IMR-90 (cell line): Measurements from ENCODE around the gene THAP6. TPM values are rescaled to one million over a fixed set of nuclear protein-coding genes. Genes with fewer than 3 reads are reported as not detected.

Experiments used
- ATAC-seq: fragments of 200-7000 bp; cut with Tn5 transposase; 2 replicates; pipeline ENCODE4 v1.9.1; 2020; ENCODE audit warnings: low read depth, mild to moderate bottlenecking, moderate library complexity
- BruUV-seq: library from RNA; stranded (reverse); fragments of 400-500 nt; replicated peaks from 2 replicates; lab custom pipeline; 2021; lab: Mats Ljungman, UMichigan
- CTCF ChIA-PET: fragments of 300-600 bp; formaldehyde crosslinking; extraction: SDS; loops from one replicate; lab custom pipeline; 2021; ENCODE audit warnings: antibody characterized with exemption; lab: Yijun Ruan, JAX
- POLR2A ChIA-PET: fragments of 300-600 bp; sonication (Branson Sonifier 250); formaldehyde crosslinking; loops from one replicate; lab custom pipeline; 2022; ENCODE audit warnings: antibody characterized with exemption; ENCODE audit not compliant: unreplicated experiment; lab: Charles Lee
- DNase-seq: peaks from one replicate; pipeline ENCODE4 v3.0.0; 2013
- H2AFZ ChIP-seq: replicated peaks from 2 replicates; pipeline ENCODE3; 2013; ENCODE audit warnings: low read length, mild to moderate bottlenecking; ENCODE audit not compliant: poor library complexity
- H2AK5ac ChIP-seq: 2 replicates; pipeline ENCODE4 v1.6.1; 2013; ENCODE audit warnings: low read depth, low read length, inconsistent platforms
- H2AK9ac ChIP-seq: replicated peaks from 2 replicates; pipeline ENCODE3; 2013; ENCODE audit warnings: mild to moderate bottlenecking, low read depth, low read length, moderate library complexity; ENCODE audit not compliant: poor library complexity
- H2BK120ac ChIP-seq: 2 replicates; pipeline ENCODE4 v1.6.1; 2013; ENCODE audit warnings: low read depth, low read length, inconsistent platforms
- H2BK15ac ChIP-seq: 3 replicates; pipeline ENCODE4 v1.6.1; 2013; ENCODE audit warnings: low read depth, low read length, inconsistent platforms
- H2BK20ac ChIP-seq: 2 replicates; pipeline ENCODE4 v1.6.1; 2013; ENCODE audit warnings: low read depth, mild to moderate bottlenecking, inconsistent platforms, low read length, moderate library complexity
- H2BK5ac ChIP-seq: 2 replicates; pipeline ENCODE4 v1.6.1; 2013; ENCODE audit warnings: mild to moderate bottlenecking, low read depth, low read length, inconsistent platforms; ENCODE audit not compliant: poor library complexity, severe bottlenecking
- H3K14ac ChIP-seq: replicated peaks from 2 replicates; pipeline ENCODE4 v1.6.1; 2013; ENCODE audit warnings: low read depth, low read length, inconsistent platforms
- H3K18ac ChIP-seq: 2 replicates; pipeline ENCODE4 v1.6.1; 2013; ENCODE audit warnings: low read depth, low read length, control low read depth
- H3K23ac ChIP-seq: 2 replicates; pipeline ENCODE4 v1.6.1; 2013; ENCODE audit warnings: low read depth, low read length, inconsistent platforms
- H3K27ac ChIP-seq: 2 replicates; pipeline ENCODE4 v1.5.1; 2013; ENCODE audit warnings: mild to moderate bottlenecking, control low read depth, low read length; ENCODE audit not compliant: insufficient read depth
- H3K27me3 ChIP-seq: 2 replicates; pipeline ENCODE4 v1.6.1; 2013; ENCODE audit warnings: low read length; ENCODE audit not compliant: control insufficient read depth, insufficient read depth
- H3K36me3 ChIP-seq: 2 replicates; pipeline ENCODE4 v1.6.1; 2013; ENCODE audit warnings: low read length, mixed read lengths; ENCODE audit not compliant: control insufficient read depth, insufficient read depth
- H3K4ac ChIP-seq: 2 replicates; pipeline ENCODE4 v1.6.1; 2013; ENCODE audit warnings: low read depth, low read length, inconsistent platforms
- H3K4me1 ChIP-seq: 2 replicates; pipeline ENCODE4 v1.6.1; 2013; ENCODE audit warnings: low read length, mixed read lengths; ENCODE audit not compliant: control insufficient read depth, insufficient read depth
- H3K4me2 ChIP-seq: 2 replicates; pipeline ENCODE4 v1.6.1; 2013; ENCODE audit warnings: low read depth, mild to moderate bottlenecking, control low read depth, low read length, moderate library complexity
- H3K4me3 ChIP-seq: 2 replicates; pipeline ENCODE4 v1.5.1; 2013; ENCODE audit warnings: low read depth, mild to moderate bottlenecking, control low read depth, low read length, moderate library complexity; ENCODE audit not compliant: insufficient read depth
- H3K56ac ChIP-seq: 2 replicates; pipeline ENCODE4 v1.6.1; 2013; ENCODE audit warnings: low read length, inconsistent platforms; ENCODE audit not compliant: insufficient read depth; ENCODE audit errors: extremely low read depth
- H3K79me1 ChIP-seq, 2 experiments: 2 replicates each; pipeline ENCODE4 v1.6.1; 2013; ENCODE audit warnings: low read length in 2 of 2, inconsistent platforms in 1 of 2, low read depth in 1 of 2
- H3K9ac ChIP-seq: 2 replicates; pipeline ENCODE4 v1.6.1; 2013; ENCODE audit warnings: low read depth, low read length, control low read depth
- H3K9me1 ChIP-seq: 2 replicates; pipeline ENCODE4 v1.6.1; 2013; ENCODE audit warnings: low read length, inconsistent platforms; ENCODE audit not compliant: insufficient read depth
- H3K9me3 ChIP-seq: 2 replicates; pipeline ENCODE4 v1.6.1; 2013; ENCODE audit warnings: low read length; ENCODE audit not compliant: control insufficient read depth, insufficient read depth
- H4K20me1 ChIP-seq: 2 replicates; pipeline ENCODE4 v1.6.1; 2013; ENCODE audit warnings: low read length, inconsistent platforms; ENCODE audit not compliant: insufficient read depth
- H4K5ac ChIP-seq: 2 replicates; pipeline ENCODE4 v1.6.1; 2013; ENCODE audit warnings: mild to moderate bottlenecking, low read depth, low read length, control low read depth
- H4K8ac ChIP-seq, 2 experiments: 2 replicates each; pipeline ENCODE4 v1.6.1; 2013; ENCODE audit warnings: low read depth in 2 of 2, low read length in 2 of 2, control low read depth in 1 of 2, inconsistent platforms in 1 of 2
- H4K91ac ChIP-seq: 2 replicates; pipeline ENCODE4 v1.6.1; 2013; ENCODE audit warnings: low read depth, low read length, inconsistent platforms; ENCODE audit not compliant: insufficient read depth
- CEBPB ChIP-seq: IDR thresholded peaks from 2 replicates; pipeline ENCODE4 v1.6.1; 2012; ENCODE audit warnings: low read depth, low read length, improper control_type of control experiment
- CHD1 ChIP-seq: IDR thresholded peaks from 2 replicates; pipeline ENCODE4 v1.6.1; 2012; ENCODE audit warnings: low read depth, low read length, improper control_type of control experiment
- CTCF ChIP-seq: conservative IDR thresholded peaks from 2 replicates; pipeline ENCODE4 v1.5.1; 2012; ENCODE audit warnings: mild to moderate bottlenecking, low read depth, low read length, improper control_type of control experiment
- ELK1 ChIP-seq: fragments of 150-350 bp; IDR thresholded peaks from 2 replicates; pipeline ENCODE4 v1.6.1; 2016; ENCODE audit warnings: low read depth, mild to moderate bottlenecking, low read length, moderate library complexity, borderline replicate concordance
- FOS ChIP-seq: fragments of 150-350 bp; IDR thresholded peaks from 2 replicates; pipeline ENCODE4 v1.6.1; 2016; ENCODE audit warnings: low read depth, low read length
- MAFK ChIP-seq: IDR thresholded peaks from 2 replicates; pipeline ENCODE4 v1.6.1; 2012; ENCODE audit warnings: low read depth, low read length, improper control_type of control experiment
- MAZ ChIP-seq: IDR thresholded peaks from 2 replicates; pipeline ENCODE4 v1.6.1; 2012; ENCODE audit warnings: low read depth, mild to moderate bottlenecking, low read length, improper control_type of control experiment, moderate library complexity, borderline replicate concordance
- MXI1 ChIP-seq: IDR thresholded peaks from 2 replicates; pipeline ENCODE4 v1.6.1; 2012; ENCODE audit warnings: low read depth, mild to moderate bottlenecking, low read length, moderate library complexity, borderline replicate concordance
- NFE2L2 ChIP-seq: fragments of 150-350 bp; IDR thresholded peaks from 2 replicates; pipeline ENCODE4 v1.6.1; 2016; ENCODE audit warnings: low read depth, mild to moderate bottlenecking, low read length
- POLR2A ChIP-seq: IDR thresholded peaks from 2 replicates; pipeline ENCODE4 v1.6.1; 2012; ENCODE audit warnings: mild to moderate bottlenecking, low read depth, low read length
- RAD21 ChIP-seq: IDR thresholded peaks from 2 replicates; pipeline ENCODE4 v1.6.1; 2012; ENCODE audit warnings: low read length, improper control_type of control experiment
- RCOR1 ChIP-seq: IDR thresholded peaks from 2 replicates; pipeline ENCODE4 v1.6.1; 2012; ENCODE audit warnings: mild to moderate bottlenecking, low read length, improper control_type of control experiment; ENCODE audit not compliant: insufficient replicate concordance
- RFX5 ChIP-seq: IDR thresholded peaks from 2 replicates; pipeline ENCODE4 v1.8.0; 2012; ENCODE audit warnings: low read depth, mild to moderate bottlenecking, low read length, moderate library complexity
- SMC3 ChIP-seq: fragments of 150-350 bp; IDR thresholded peaks from 2 replicates; pipeline ENCODE4 v1.6.1; 2016; ENCODE audit warnings: low read depth, mild to moderate bottlenecking, antibody characterized with exemption, low read length, moderate library complexity
- USF2 ChIP-seq: fragments of 150-350 bp; IDR thresholded peaks from 2 replicates; pipeline ENCODE4 v1.6.1; 2017; ENCODE audit warnings: mild to moderate bottlenecking, antibody characterized with exemption, low read length, low read depth
- WGBS, 2 experiments: methylation state at CpG; one replicate each; pipeline versions ENCODE4 v1.1.5 to v1.1.7; 2013; ENCODE audit warnings: missing lambda C conversion rate in 2 of 2; ENCODE audit not compliant: insufficient read length in 1 of 2; ENCODE audit errors: extremely low coverage in 2 of 2; 5-methylcytosine and 5-hydroxymethylcytosine counted together
- dilution Hi-C: fragments of 300-500 bp; cut with HindIII; formaldehyde crosslinking; loops from one replicate; pipeline ENCODE4 v1.14.3; 2018; ENCODE audit warnings: low sequenced_read_pairs; ENCODE audit not compliant: unreplicated experiment
- in situ Hi-C: fragments of 300-500 bp; cut with MboI; formaldehyde crosslinking; loops from 3 replicates; pipeline ENCODE4 v1.14.3; 2019; ENCODE audit warnings: low sequenced_read_pairs, inconsistent platforms, mixed read lengths
- intact Hi-C: fragments of 100-400 bp; cut with micrococcal nuclease; formaldehyde crosslinking; loops from 2 replicates; pipeline ENCODE4 v1.10.0; 2022
- polyA plus RNA-seq, 3 experiments: library from polyadenylated mRNA; depleted of rRNA; stranded (reverse); fragments of >200 nt; gene quantifications; 2 replicates each; pipeline ENCODE4 v1.2.3, GENCODE V29; 2012; ENCODE audit warnings: low replicate concordance in 1 of 3
- total RNA-seq: library from RNA; depleted of rRNA; stranded (reverse); fragments of >200 nt; gene quantifications from 2 replicates; pipeline ENCODE4 v1.2.3, GENCODE V29; 2012

Gene THAP6
- total and polyA plus RNA-seq, 2 of the 4 experiments (the other 2 are of a cell fraction) = 6.3 to 7.0 TPM

- Histone ChIP-seq H2AK9ac (no peak within 1 kb of the TSS), H3K23ac (no peak within 1 kb of the TSS), H3K18ac (no peak within 1 kb of the TSS), H2BK20ac (no peak within 1 kb of the TSS), H3K9me1 (no peaks in the 10 kb centered on the region), H3K9ac (no peak within 1 kb of the TSS), H4K8ac (no peak within 1 kb of the TSS), H3K4me3 (no peak within 1 kb of the TSS), H3K9me3 (no peaks in the 10 kb centered on the region), H4K5ac (no peak within 1 kb of the TSS), H2AFZ (no peak within 1 kb of the TSS), H2AK5ac (no peak within 1 kb of the TSS), H3K79me1 (no peaks in the 10 kb centered on the region), H3K14ac (no peak within 1 kb of the TSS), H3K4me1 (no peaks in the 10 kb centered on the region), H2BK5ac (no peak within 1 kb of the TSS), H3K56ac (no peak within 1 kb of the TSS), H2BK15ac (no peak within 1 kb of the TSS), H4K91ac (no peak within 1 kb of the TSS), H3K36me3 (no peaks in the 10 kb centered on the region), H3K4me2 (peak within 1 kb of the TSS; percentile 4; the same call in 1 of the 2 replicates), H2BK120ac (no peak within 1 kb of the TSS), H4K20me1 (no peaks in the 10 kb centered on the region), H3K27ac (no peak within 1 kb of the TSS), H3K27me3 (peaks cover 15% of the 10 kb centered on the region), H3K4ac (no peak within 1 kb of the TSS)
- peak; percentile 58 for DNase-seq
- no peak; the same call in 1 of the 2 replicates for ATAC-seq
- BruUV-seq = no TSS peak
- ChIA-PET CTCF (no interaction called here), POLR2A (interaction anchor here (0.7 kb wide), 1 partner anchor 81 kb away, joined by 3 read pairs; no protein-coding TSS in a partner anchor)
- dilution Hi-C loops (no loop called here), in situ Hi-C loops (no loop called here), intact Hi-C loops (no loop called here)
- no CpG with 5 or more reads among the region's 9 CpGs for WGBS, 2 experiments
- TF ChIP-seq MAFK (no peak), ELK1 (no peak), CTCF (no peak), RCOR1 (no peak), USF2 (no peak), CEBPB (no peak), CHD1 (no peak), MAZ (no peak), POLR2A (no peak), RFX5 (no peak), RAD21 (no peak), NFE2L2 (no peak), FOS (no peak), MXI1 (no peak), SMC3 (no peak)
Observed at GRCh38 chr4:75555294-75556164, 41.3 kb downstream of the THAP6 start, which contains the start of gene ODAPH. Gene ODAPH, plus strand, starts transcription at chr4:75556066. Its CDS starts 17 bp downstream, at chr4:75556083.
